ENCODE results near the gene RGPD3.
"Not testable (repeated sequence)": the region's sequence is repeated elsewhere in the genome, so short reads cannot be mapped to it uniquely, and the experiment has no call there.

The RGPD3 gene

GRCh38 chr2:106479563-106479962 is 11.3 kb upstream of the RGPD3 start:
- DNase-seq (ENCODE audit: low read depth), result not testable (repeated sequence)

- not testable (repeated sequence) for DNase-seq (ENCODE audit: low read depth)
Measured at GRCh38 chr2:106477647-106478046, 9.4 kb upstream of the RGPD3 start.

GRCh38 chr2:106470658-106471057 is 2.4 kb upstream of the RGPD3 start:
- DNase-seq (ENCODE audit: low read depth), result not testable (repeated sequence)

GRCh38 chr2:106467516-106467915 is 697 bp downstream of the RGPD3 start:
- DNase-seq (ENCODE audit: low read depth), result not testable (repeated sequence)

GRCh38 chr2:106461882-106462281 is 6.3 kb downstream of the RGPD3 start:
- DNase-seq (ENCODE audit: low read depth), result not testable (repeated sequence)

- not testable (repeated sequence) for DNase-seq (ENCODE audit: low read depth)
Measured at GRCh38 chr2:106390680-106391079, 77.5 kb downstream of the RGPD3 start.

- DNase-seq (ENCODE audit: low read depth), result not testable (repeated sequence)
Measured at GRCh38 chr2:106388814-106389410, 79.3 kb downstream of the RGPD3 start.

- DNase-seq (ENCODE audit: low read depth), result not testable (repeated sequence)
Measured at GRCh38 chr2:106384548-106384947, 83.7 kb downstream of the RGPD3 start.

- not testable (repeated sequence) for DNase-seq (ENCODE audit: low read depth)
Measured at GRCh38 chr2:106381867-106382266, 86.3 kb downstream of the RGPD3 start.

- DNase-seq (ENCODE audit: low read depth), result not testable (repeated sequence)
Measured at GRCh38 chr2:106379567-106379966, 88.6 kb downstream of the RGPD3 start.

- DNase-seq (ENCODE audit: low read depth), result not testable (repeated sequence)
Measured at GRCh38 chr2:106369182-106369581, 99.0 kb downstream of the RGPD3 start.

- no peak for DNase-seq (ENCODE audit: low read depth)
Measured at GRCh38 chr2:106366204-106366885, 101.9 kb downstream of the RGPD3 start.

GRCh38 chr2:106363791-106364190 is 104.4 kb downstream of the RGPD3 start:
- no peak for DNase-seq (ENCODE audit: low read depth)

GRCh38 chr2:106362789-106363188 is 105.4 kb downstream of the RGPD3 start:
- no peak for DNase-seq (ENCODE audit: low read depth)

- DNase-seq (ENCODE audit: low read depth), result no peak
Measured at GRCh38 chr2:106359512-106359911, 108.7 kb downstream of the RGPD3 start.

- no peak for DNase-seq (ENCODE audit: low read depth)
Measured at GRCh38 chr2:106358521-106358920, 109.7 kb downstream of the RGPD3 start.

GRCh38 chr2:106358081-106358480 is 110.1 kb downstream of the RGPD3 start:
- no peak for DNase-seq (ENCODE audit: low read depth)

- no peak for DNase-seq (ENCODE audit: low read depth)
Measured at GRCh38 chr2:106356291-106356690, 111.9 kb downstream of the RGPD3 start.

- DNase-seq (ENCODE audit: low read depth), result no peak
Measured at GRCh38 chr2:106353676-106354075, 114.5 kb downstream of the RGPD3 start.

- DNase-seq (ENCODE audit: low read depth), result no peak
Measured at GRCh38 chr2:106350980-106351379, 117.2 kb downstream of the RGPD3 start.

GRCh38 chr2:106344302-106344701 is 123.9 kb downstream of the RGPD3 start:
- no peak for DNase-seq (ENCODE audit: low read depth)

- no peak for DNase-seq (ENCODE audit: low read depth)
Measured at GRCh38 chr2:106343274-106343673, 124.9 kb downstream of the RGPD3 start.

- no peak for DNase-seq (ENCODE audit: low read depth)
Measured at GRCh38 chr2:106342831-106343251, 125.4 kb downstream of the RGPD3 start.

GRCh38 chr2:106341666-106342065 is 126.5 kb downstream of the RGPD3 start:
- DNase-seq (ENCODE audit: low read depth), result no peak
